ENCODE results near the gene HPS3.

- TF ChIP-seq POLR2A (IDR thresholded peaks at IDR 0.05) (peak; percentile 96 to 99), CTCF (IDR thresholded peaks at IDR 0.05) (peak in 3 of 5 experiments; percentile 13 to 53 (median 45))
These were observed at the start of gene HPS3 for GRCh38 chr3:149129326-149130205.

Measured in tibial nerve (tissue), 3 donors.